GM12878 (cell line): Measurements from ENCODE around the gene NRP2. TPM values are rescaled to one million over a fixed set of nuclear protein-coding genes. Genes with fewer than 3 reads are reported as not detected.

ENCODE experiments used
- ATAC-seq: fragments of 200-7000 bp; cut with Tn5 transposase; 3 replicates; pipeline ENCODE4 v1.9.1; 2020; ENCODE audit warnings: mild to moderate bottlenecking, moderate library complexity
- BruUV-seq: library from RNA; stranded (reverse); fragments of 400-500 nt; replicated peaks from 2 replicates; lab custom pipeline; 2021; lab: Mats Ljungman, UMichigan
- CTCF ChIA-PET: fragments of 300-600 bp; sonication (Branson Sonifier 250); formaldehyde crosslinking; extraction: SDS; loops from one replicate; lab custom pipeline; 2021; ENCODE audit warnings: inconsistent platforms; lab: Yijun Ruan, JAX
- POLR2A ChIA-PET: fragments of 350-600 bp; formaldehyde crosslinking; extraction: SDS; loops from one replicate; lab custom pipeline; 2021; ENCODE audit warnings: inconsistent platforms; lab: Charles Lee
- RAD21 ChIA-PET: fragments of 300-600 bp; sonication (Branson Sonifier 250); formaldehyde crosslinking; loops from one replicate; lab custom pipeline; 2023; ENCODE audit warnings: antibody characterized with exemption; ENCODE audit not compliant: unreplicated experiment; lab: Charles Lee
- SMC1A ChIA-PET: fragments of 300-600 bp; sonication (Branson Sonifier 250); formaldehyde crosslinking; loops from one replicate; lab custom pipeline; 2023; ENCODE audit not compliant: unreplicated experiment, uncharacterized antibody; lab: Charles Lee
- DNase-seq: peaks from one replicate; pipeline ENCODE4 v3.0.0-alpha.2; 2011; ENCODE audit warnings: low read depth, low spot score
- FAIRE-seq: peaks from 3 replicates; lab custom pipeline; 2011; peaks lifted over from hg19 to GRCh38; lab: Jason Lieb, UNC
- H2AFZ ChIP-seq: 2 replicates; pipeline ENCODE4 v1.6.0; 2011; ENCODE audit warnings: low read depth, low read length, control low read depth; ENCODE audit not compliant: control insufficient read depth
- H3K27ac ChIP-seq: 2 replicates; pipeline ENCODE4 v1.5.1; 2011; ENCODE audit warnings: control low read depth; ENCODE audit not compliant: control insufficient read depth, insufficient read depth
- H3K27me3 ChIP-seq, 2 experiments: replicated peaks in 1 of 2; 2 replicates each; pipeline versions ENCODE4 v1.6.0 to v1.6.1; 2011; ENCODE audit warnings: low read length in 1 of 2; ENCODE audit not compliant: control insufficient read depth in 2 of 2, insufficient read depth in 2 of 2
- H3K36me3 ChIP-seq, 2 experiments: 2 replicates each; pipeline ENCODE4 v1.5.1; 2011; ENCODE audit warnings: low read length in 1 of 2; ENCODE audit not compliant: control insufficient read depth in 2 of 2, insufficient read depth in 2 of 2
- H3K4me1 ChIP-seq: 2 replicates; pipeline ENCODE4 v1.6.1; 2011; ENCODE audit warnings: mild to moderate bottlenecking, low read length, moderate library complexity, mixed read lengths; ENCODE audit not compliant: control insufficient read depth, insufficient read depth
- H3K4me2 ChIP-seq: 2 replicates; pipeline ENCODE4 v1.6.0; 2011; ENCODE audit warnings: control low read depth; ENCODE audit not compliant: control insufficient read depth, insufficient read depth
- H3K4me3 ChIP-seq: fragments of 200-600 bp; sonication (generic); 2 replicates; pipeline ENCODE4 v1.5.1; 2016
- H3K79me2 ChIP-seq: 2 replicates; pipeline ENCODE4 v1.6.0; 2011; ENCODE audit warnings: low read length; ENCODE audit not compliant: control insufficient read depth, insufficient read depth
- H3K9ac ChIP-seq: 2 replicates; pipeline ENCODE4 v1.8.0; 2011; ENCODE audit warnings: low read length, control low read depth, mixed read lengths; ENCODE audit not compliant: control insufficient read depth, insufficient read depth
- H3K9me3 ChIP-seq: replicated peaks from 3 replicates; pipeline ENCODE4 v1.5.1; 2011; ENCODE audit warnings: mild to moderate bottlenecking, low read length; ENCODE audit not compliant: control insufficient read depth, insufficient read depth
- H4K20me1 ChIP-seq: 2 replicates; pipeline ENCODE4 v1.6.0; 2011; ENCODE audit not compliant: control insufficient read depth, insufficient read depth
- ETV6 ChIP-seq, 2 experiments: fragments of 450-650 bp in 1 of 2; IDR thresholded peaks in 1 of 2; conservative IDR thresholded peaks in 1 of 2; 2 replicates each; pipeline ENCODE4 v1.6.1; 2014; ENCODE audit warnings: antibody characterized with exemption in 1 of 2, borderline replicate concordance in 1 of 2, low read depth in 1 of 2, mild to moderate bottlenecking in 1 of 2, moderate library complexity in 1 of 2
- HCFC1 ChIP-seq: fragments of 150-350 bp; IDR thresholded peaks from 2 replicates; pipeline ENCODE4 v1.6.1; 2014; ENCODE audit warnings: low read length
- HDGF ChIP-seq: fragments of 450-650 bp; IDR thresholded peaks from 2 replicates; pipeline ENCODE4 v1.6.1; 2016; ENCODE audit warnings: antibody characterized with exemption
- NFIC ChIP-seq: IDR thresholded peaks from 2 replicates; pipeline ENCODE4 v1.6.1; 2012; ENCODE audit warnings: low read depth, mild to moderate bottlenecking, inconsistent platforms, low read length, moderate library complexity
- WRNIP1 ChIP-seq: IDR thresholded peaks from 2 replicates; pipeline ENCODE4 v1.6.1; 2011; ENCODE audit warnings: low read depth, low read length, improper control_type of control experiment, borderline replicate concordance
- WGBS: methylation state at CpG from one replicate; pipeline ENCODE4 v1.1.6; 2016; ENCODE audit warnings: low lambda C conversion rate; ENCODE audit not compliant: insufficient replicate concordance, insufficient coverage; ENCODE audit errors: missing lambda C conversion rate; 5-methylcytosine and 5-hydroxymethylcytosine counted together
- in situ Hi-C: fragments of 300-500 bp; cut with MboI; formaldehyde crosslinking; loops from 9 replicates; pipeline ENCODE4 v1.14.3; 2018; ENCODE audit warnings: mixed read lengths
- intact Hi-C: fragments of 100-400 bp; cut with micrococcal nuclease; formaldehyde crosslinking; loops from one replicate; pipeline ENCODE4 v1.14.2; 2022; ENCODE audit not compliant: unreplicated experiment
- polyA plus RNA-seq, 11 experiments: library from polyadenylated mRNA; depleted of rRNA in 4 of 11; unstranded in 6 of 11; stranded (reverse) in 5 of 11; fragments of >200 nt; fragmentation: Nextera tagmentation in 4 of 11; fragmentation: Illumina TruSeq in 1 of 11; extraction: Ambion mirVana in 4 of 11; extraction: Trizol in 1 of 11; gene quantifications; 1 replicate in 1 of 11; 2 replicates in 10 of 11; pipeline versions ENCODE4 v1.2.1 to v1.2.3, GENCODE V29; 2011 to 2016; ENCODE audit warnings: inconsistent platforms in 2 of 11, missing spikeins in 2 of 11, low read depth in 1 of 11
- total RNA-seq, 4 experiments: library from RNA; depleted of rRNA in 3 of 4; stranded (reverse); fragments of >200 nt in 3 of 4; fragmentation: Illumina TruSeq in 1 of 4; extraction: Trizol in 1 of 4; gene quantifications; 2 replicates each; pipeline versions ENCODE4 v1.2.1 to v1.2.3, GENCODE V29; 2013 to 2021
- TF ChIP-seq, protein P1 (sequence below): IDR thresholded peaks from 2 replicates; pipeline ENCODE4 v1.6.1; 2011; ENCODE audit warnings: borderline replicate concordance, low read depth, mild to moderate bottlenecking, moderate library complexity, low read length; ENCODE audit not compliant: insufficient read depth, poor library complexity, severe bottlenecking

Gene NRP2
- total and polyA plus RNA-seq, 10 of the 15 experiments (the other 5 are each of a cell fraction or from before 2014, with no cell fraction given) = 0.06 to 1.2 (median 0.46) TPM

DNA sequence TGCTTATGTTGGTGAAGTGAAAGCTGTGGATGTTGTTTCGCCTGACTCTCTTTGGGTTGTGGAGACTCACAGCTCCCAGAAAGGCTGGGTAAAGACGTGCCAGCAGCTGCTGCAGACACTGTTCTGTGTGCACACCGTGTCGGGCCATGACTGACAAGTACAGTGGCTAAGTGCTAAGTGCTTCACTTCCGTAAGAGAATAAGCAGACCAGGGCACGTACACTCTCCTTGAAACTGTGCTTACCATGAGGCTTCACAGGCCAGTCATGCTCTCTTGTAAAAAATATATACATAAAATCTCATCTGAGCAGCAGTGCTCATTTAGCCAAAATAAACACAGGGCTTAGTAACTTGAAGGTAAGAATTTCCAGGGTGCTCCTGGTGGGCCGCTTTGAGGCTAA lies 86.0 kb downstream of the NRP2 start:
- POLR2A ChIA-PET = no interaction called here
- no TSS peak for BruUV-seq

More for the DNA sequence above, 86.0 kb downstream of the NRP2 start:
- H3K4me3 ChIP-seq = no peak overlapping the region
- H3K27ac ChIP-seq = no peak overlapping the region
- WGBS = 37% methylated on average over 7 of the region's 7 CpGs
- H3K27me3 ChIP-seq = peaks cover 0 to 2% of the 10 kb centered on the region in 2 experiments; a peak in 1 of 4 replicates
- RAD21 ChIA-PET = no interaction called here
- ATAC-seq = no peak
- TF ChIP-seq NFIC (no peak), WRNIP1 (no peak), HCFC1 (no peak), HDGF (no peak), ETV6 (conservative IDR thresholded peaks at IDR 0.05 in 1 of 2, IDR thresholded peaks at IDR 0.05 in 1 of 2; ENCODE audit: borderline replicate concordance in 1 of 2, low read depth in 1 of 2) (no peak)
- TF ChIP-seq, protein P1, sequence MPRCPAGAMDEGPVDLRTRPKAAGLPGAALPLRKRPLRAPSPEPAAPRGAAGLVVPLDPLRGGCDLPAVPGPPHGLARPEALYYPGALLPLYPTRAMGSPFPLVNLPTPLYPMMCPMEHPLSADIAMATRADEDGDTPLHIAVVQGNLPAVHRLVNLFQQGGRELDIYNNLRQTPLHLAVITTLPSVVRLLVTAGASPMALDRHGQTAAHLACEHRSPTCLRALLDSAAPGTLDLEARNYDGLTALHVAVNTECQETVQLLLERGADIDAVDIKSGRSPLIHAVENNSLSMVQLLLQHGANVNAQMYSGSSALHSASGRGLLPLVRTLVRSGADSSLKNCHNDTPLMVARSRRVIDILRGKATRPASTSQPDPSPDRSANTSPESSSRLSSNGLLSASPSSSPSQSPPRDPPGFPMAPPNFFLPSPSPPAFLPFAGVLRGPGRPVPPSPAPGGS = no peak
- TF ChIP-seq, all 136 proteins: peak for 0
- Histone ChIP-seq H3K9me3 (no peaks in the 10 kb centered on the region), H2AFZ (no peak overlapping the region), H3K79me2 (no peaks in the 10 kb centered on the region), H3K4me1 (no peaks in the 10 kb centered on the region), H4K20me1 (no peaks in the 10 kb centered on the region), H3K4me2 (no peak overlapping the region), H3K9ac (no peak overlapping the region), H3K36me3 (no peaks in the 10 kb centered on the region)
- intact Hi-C loops (loop anchor here (5.0 kb wide), 1 partner anchor 86 kb away; the partner anchor contains the start of gene NRP2), in situ Hi-C loops (no loop called here)
- no peak for DNase-seq
- no peak for FAIRE-seq
- CTCF ChIA-PET = interaction anchor here (0.6 to 1.5 kb wide), 6 partner anchors 12 to 1112 kb away, joined by 3 to 6 read pairs (median 3); no protein-coding TSS in a partner anchor
- SMC1A ChIA-PET = interaction anchor here (0.8 kb wide), 1 partner anchor 9 kb away, joined by 3 read pairs; no protein-coding TSS in a partner anchor
